NCI-H1092 (cell line): ENCODE measurements around the gene TRPV6.

Source experiments
- DNase-seq: peaks from one replicate; lab custom pipeline; 2025; lab: John Stamatoyannopoulos, UW

Gene TRPV6

GRCh38 chr7:142883571-142884285 lies 1.8 kb downstream of the TRPV6 start:
- DNase-seq: no peak

- DNase-seq: no peak
Observed at GRCh38 chr7:142883145-142883544, 2.4 kb downstream of the TRPV6 start.

- no peak for DNase-seq
Observed at GRCh38 chr7:142882338-142882678, 3.2 kb downstream of the TRPV6 start.

- no peak for DNase-seq
Observed at GRCh38 chr7:142881586-142882337, 3.8 kb downstream of the TRPV6 start.

GRCh38 chr7:142880876-142881505 lies 4.6 kb downstream of the TRPV6 start:
- DNase-seq: no peak

GRCh38 chr7:142879060-142879459 lies 6.5 kb downstream of the TRPV6 start:
- DNase-seq: no peak

GRCh38 chr7:142878315-142878714 lies 7.2 kb downstream of the TRPV6 start:
- no peak for DNase-seq

GRCh38 chr7:142876991-142877910 lies 8.3 kb downstream of the TRPV6 start:
- no peak for DNase-seq

GRCh38 chr7:142876236-142876960 lies 9.1 kb downstream of the TRPV6 start:
- DNase-seq: no peak

GRCh38 chr7:142875456-142875855 lies 10.1 kb downstream of the TRPV6 start:
- no peak for DNase-seq

GRCh38 chr7:142874837-142875236 lies 10.7 kb downstream of the TRPV6 start:
- no peak for DNase-seq

- DNase-seq: no peak
Observed at GRCh38 chr7:142874409-142874808, 11.1 kb downstream of the TRPV6 start.

- no peak for DNase-seq
Observed at GRCh38 chr7:142873871-142874270, 11.7 kb downstream of the TRPV6 start.

GRCh38 chr7:142873281-142873784 lies 12.2 kb downstream of the TRPV6 start:
- DNase-seq: no peak

- no peak for DNase-seq
Observed at GRCh38 chr7:142872106-142872675, 13.4 kb downstream of the TRPV6 start.

- DNase-seq: no peak
Observed at GRCh38 chr7:142871260-142872105, 14.1 kb downstream of the TRPV6 start.

GRCh38 chr7:142870566-142871259 lies 14.8 kb downstream of the TRPV6 start:
- DNase-seq: no peak

- DNase-seq: no peak
Observed at GRCh38 chr7:142870147-142870559, 15.4 kb downstream of the TRPV6 start.

GRCh38 chr7:142869434-142869833 lies 16.1 kb downstream of the TRPV6 start:
- DNase-seq: no peak
